Measurements from ENCODE around the gene PSPH. TPM values are rescaled to one million over a fixed set of nuclear protein-coding genes. Genes with fewer than 3 reads are reported as not detected.

Gene PSPH
- polyA plus RNA-seq, 1 donor (not counting 4 experiments of a cell fraction or from before 2014, with no cell fraction given), result 21.6 TPM

DNA sequence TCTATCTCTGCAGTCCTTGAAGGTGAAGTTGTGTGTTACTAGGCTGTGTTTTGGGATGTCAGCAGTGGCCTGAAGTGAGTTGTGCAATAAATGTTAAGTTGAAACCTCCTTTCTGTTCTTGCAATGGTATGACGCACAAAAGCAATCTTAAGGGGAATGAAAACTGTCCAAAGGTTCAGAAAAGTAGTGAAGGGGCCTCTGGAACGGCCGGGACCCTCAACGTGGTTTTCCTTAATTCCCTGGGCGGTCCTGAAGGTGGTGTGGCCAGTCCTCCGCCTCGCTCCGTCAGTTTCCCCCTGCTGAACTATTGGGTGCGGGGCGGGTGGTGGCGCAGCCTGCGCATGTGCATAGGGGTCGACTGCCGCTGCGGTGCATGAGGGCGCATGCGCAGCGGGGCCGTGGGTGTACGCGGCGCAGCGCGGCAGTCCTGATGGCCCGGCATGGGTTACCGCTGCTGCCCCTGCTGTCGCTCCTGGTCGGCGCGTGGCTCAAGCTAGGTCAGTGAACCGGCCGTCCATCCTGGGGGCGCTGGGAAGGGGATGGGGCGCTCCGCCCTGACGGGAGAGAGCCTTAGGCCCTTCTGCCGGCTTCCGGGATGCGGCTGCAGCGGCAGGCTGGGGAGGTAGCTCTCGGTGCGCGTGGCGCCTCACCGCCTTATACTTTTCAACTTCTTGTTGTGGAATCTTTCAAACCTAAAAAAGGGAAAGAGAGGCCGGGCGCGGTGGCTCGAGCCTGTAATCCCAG is 12.8 kb upstream of the PSPH start, which contains the start of gene SUMF2:
SUMF2 (plus strand) TSS at position 405 of the 744 bp plus-strand sequence; CDS start at position 431, 26 bp downstream.
- peaks cover 24% of the 10 kb centered on the region for H3K79me2 ChIP-seq (ENCODE audit: control insufficient read depth, insufficient read depth, low read length)
- H2AFZ ChIP-seq (ENCODE audit: control insufficient read depth, low read length), result peak within 1 kb of the TSS; percentile 87
- H4K20me1 ChIP-seq (ENCODE audit: control insufficient read depth, extremely low read depth, insufficient read depth, low read length), result peaks cover 6% of the 10 kb centered on the region
- peak within 1 kb of the TSS; percentile 84 to 88 (median 87) for H3K4me3 ChIP-seq (ENCODE audit: control insufficient read depth in 2 of 3, extremely low read depth in 1 of 3, insufficient read depth in 2 of 3, low read depth in 1 of 3, low read length in 3 of 3)
- dilution Hi-C loops (cut with MboI; ENCODE audit: extremely low pct_ligation_motif_present, low sequenced_read_pairs), result no loop called here
- TF ChIP-seq EZH2 (IDR thresholded peaks at IDR 0.05; ENCODE audit: low read length), result no peak
- TF ChIP-seq, protein P1, sequence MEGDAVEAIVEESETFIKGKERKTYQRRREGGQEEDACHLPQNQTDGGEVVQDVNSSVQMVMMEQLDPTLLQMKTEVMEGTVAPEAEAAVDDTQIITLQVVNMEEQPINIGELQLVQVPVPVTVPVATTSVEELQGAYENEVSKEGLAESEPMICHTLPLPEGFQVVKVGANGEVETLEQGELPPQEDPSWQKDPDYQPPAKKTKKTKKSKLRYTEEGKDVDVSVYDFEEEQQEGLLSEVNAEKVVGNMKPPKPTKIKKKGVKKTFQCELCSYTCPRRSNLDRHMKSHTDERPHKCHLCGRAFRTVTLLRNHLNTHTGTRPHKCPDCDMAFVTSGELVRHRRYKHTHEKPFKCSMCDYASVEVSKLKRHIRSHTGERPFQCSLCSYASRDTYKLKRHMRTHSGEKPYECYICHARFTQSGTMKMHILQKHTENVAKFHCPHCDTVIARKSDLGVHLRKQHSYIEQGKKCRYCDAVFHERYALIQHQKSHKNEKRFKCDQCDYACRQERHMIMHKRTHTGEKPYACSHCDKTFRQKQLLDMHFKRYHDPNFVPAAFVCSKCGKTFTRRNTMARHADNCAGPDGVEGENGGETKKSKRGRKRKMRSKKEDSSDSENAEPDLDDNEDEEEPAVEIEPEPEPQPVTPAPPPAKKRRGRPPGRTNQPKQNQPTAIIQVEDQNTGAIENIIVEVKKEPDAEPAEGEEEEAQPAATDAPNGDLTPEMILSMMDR (optimal IDR thresholded peaks at IDR 0.05 in 1 of 3, IDR thresholded peaks at IDR 0.05 in 1 of 3, conservative IDR thresholded peaks at IDR 0.05 in 1 of 3; ENCODE audit: extremely low read depth in 1 of 3, insufficient read depth in 2 of 3, low read length in 3 of 3), result peak in 2 of 3 experiments; percentile 15 to 27
- FAIRE-seq (no peak), DNase-seq (ENCODE audit: low read depth, low spot score) (no peak)
- peak within 1 kb of the TSS; percentile 92 for H3K27ac ChIP-seq (ENCODE audit: control insufficient read depth, insufficient read depth, low read length)
- H3K4me2 ChIP-seq (ENCODE audit: control insufficient read depth, extremely low read depth, insufficient read depth, low read depth, low read length), result peak within 1 kb of the TSS; percentile 75
- H3K4me1 ChIP-seq (ENCODE audit: control insufficient read depth, extremely low read depth, insufficient read depth, low read length), result peaks cover 28% of the 10 kb centered on the region
- peaks cover 2% of the 10 kb centered on the region for H3K9me1 ChIP-seq (ENCODE audit: control insufficient read depth, extremely low read depth, insufficient read depth, low read length)
- peak within 1 kb of the TSS; percentile 95 for H3K9ac ChIP-seq (ENCODE audit: control insufficient read depth, extremely low read depth, insufficient read depth, low read length)
- peaks cover 10 to 30% of the 10 kb centered on the region in 2 experiments for H3K36me3 ChIP-seq (ENCODE audit: control insufficient read depth in 2 of 2, extremely low read depth in 1 of 2, insufficient read depth in 2 of 2, low read length in 2 of 2)
- no peaks in the 10 kb centered on the region for H3K27me3 ChIP-seq (ENCODE audit: control insufficient read depth, extremely low read depth, insufficient read depth, low read length)
- H3K9me3 ChIP-seq (ENCODE audit: control insufficient read depth, low read depth, low read length), result no peaks in the 10 kb centered on the region

DNA sequence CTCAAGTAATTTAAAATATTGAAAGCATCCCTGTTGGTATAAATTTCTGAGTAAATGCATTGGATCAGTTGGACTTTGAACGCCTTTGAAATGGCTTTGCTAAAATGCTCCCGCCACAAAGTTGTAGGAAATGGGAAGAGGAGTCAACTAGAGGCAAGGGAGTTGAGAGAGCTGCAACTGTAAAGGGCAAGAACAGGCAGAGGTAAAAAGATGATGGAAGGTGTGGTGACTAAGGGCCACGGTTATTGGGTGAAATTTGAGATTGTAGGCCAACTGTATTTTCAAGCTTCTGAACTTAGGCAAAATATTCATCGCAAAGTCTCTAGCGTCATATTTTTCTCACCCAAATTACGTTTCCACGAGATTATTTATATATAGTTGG is 12.2 kb upstream of the PSPH start:
- peaks cover 6% of the 10 kb centered on the region for H4K20me1 ChIP-seq (ENCODE audit: control insufficient read depth, extremely low read depth, insufficient read depth, low read length)
- peaks cover 26% of the 10 kb centered on the region for H3K79me2 ChIP-seq (ENCODE audit: control insufficient read depth, insufficient read depth, low read length)
- H2AFZ ChIP-seq (ENCODE audit: control insufficient read depth, low read length), result no peak overlapping the region
- no peaks in the 10 kb centered on the region for H3K9me3 ChIP-seq (ENCODE audit: control insufficient read depth, low read depth, low read length)
- DNase-seq (ENCODE audit: low read depth, low spot score) (no peak), FAIRE-seq (no peak)
- H3K4me2 ChIP-seq (ENCODE audit: control insufficient read depth, extremely low read depth, insufficient read depth, low read depth, low read length), result peak overlapping the region; percentile 75
- H3K4me1 ChIP-seq (ENCODE audit: control insufficient read depth, extremely low read depth, insufficient read depth, low read length), result peaks cover 28% of the 10 kb centered on the region
- peak overlapping the region; percentile 95 for H3K9ac ChIP-seq (ENCODE audit: control insufficient read depth, extremely low read depth, insufficient read depth, low read length)
- TF ChIP-seq EZH2 (IDR thresholded peaks at IDR 0.05; ENCODE audit: low read length), result no peak
- TF ChIP-seq, protein P1 (optimal IDR thresholded peaks at IDR 0.05 in 1 of 3, IDR thresholded peaks at IDR 0.05 in 1 of 3, conservative IDR thresholded peaks at IDR 0.05 in 1 of 3; ENCODE audit: extremely low read depth in 1 of 3, insufficient read depth in 2 of 3, low read length in 3 of 3), result no peak
- peaks cover 8 to 33% of the 10 kb centered on the region in 2 experiments for H3K36me3 ChIP-seq (ENCODE audit: control insufficient read depth in 2 of 2, extremely low read depth in 1 of 2, insufficient read depth in 2 of 2, low read length in 2 of 2)
- H3K9me1 ChIP-seq (ENCODE audit: control insufficient read depth, extremely low read depth, insufficient read depth, low read length), result peaks cover 2% of the 10 kb centered on the region
- dilution Hi-C loops (cut with MboI; ENCODE audit: extremely low pct_ligation_motif_present, low sequenced_read_pairs), result no loop called here
- no peaks in the 10 kb centered on the region for H3K27me3 ChIP-seq (ENCODE audit: control insufficient read depth, extremely low read depth, insufficient read depth, low read length)
- peak overlapping the region in 2 of 3 experiments; percentile 84 to 87 for H3K4me3 ChIP-seq (ENCODE audit: control insufficient read depth in 2 of 3, extremely low read depth in 1 of 3, insufficient read depth in 2 of 3, low read depth in 1 of 3, low read length in 3 of 3)
- H3K27ac ChIP-seq (ENCODE audit: control insufficient read depth, insufficient read depth, low read length), result peak overlapping the region; percentile 92

All from keratinocyte (primary cell).